ENCODE results near the gene MAP3K2.

GRCh38 chr2:127330753-127331152 is 57.0 kb downstream of the MAP3K2 start:
- TF ChIP-seq CTCF (IDR thresholded peaks at IDR 0.05) (no peak), POLR2A (IDR thresholded peaks at IDR 0.05) (no peak)

Data from uterus (tissue), 2 donors.